ENCODE data around the gene MAPKAP1.

Gene MAPKAP1

DNA sequence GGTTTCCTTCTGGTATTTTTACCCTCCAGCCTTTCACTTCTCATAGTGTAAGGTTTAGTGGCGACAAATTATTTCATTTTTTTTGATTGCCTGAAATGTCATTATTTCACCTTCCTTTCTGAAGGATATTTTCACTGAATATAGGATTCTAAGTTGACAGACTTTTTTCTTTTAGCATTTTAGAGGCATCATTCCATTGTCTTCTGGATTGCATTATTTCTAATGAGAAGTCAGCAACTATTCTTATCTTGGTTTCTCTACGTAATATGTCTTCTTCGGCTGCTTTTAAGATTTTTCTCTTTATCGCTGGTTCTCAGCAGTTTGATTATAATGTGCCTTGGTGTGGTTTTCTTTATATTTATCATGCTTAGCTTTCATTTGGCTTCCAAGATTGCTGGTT lies 251.1 kb downstream of the MAPKAP1 start:
- H3K9me3 ChIP-seq = peaks cover 4% of the 10 kb centered on the region; the same call in 1 of the 2 replicates
- peaks cover 2% of the 10 kb centered on the region; the same call in 1 of the 2 replicates for H3K36me3 ChIP-seq (replicated peaks)
- in situ Hi-C loops (cut with MboI; ENCODE audit: low sequenced_read_pairs) = no loop called here
- no peak for DNase-seq (ENCODE audit: low spot score in 2 of 2)
- H3K4me3 ChIP-seq = no peak overlapping the region
- H3K27me3 ChIP-seq (ENCODE audit: low read depth) = no peaks in the 10 kb centered on the region
- H3K4me1 ChIP-seq = peaks cover 10% of the 10 kb centered on the region

DNA sequence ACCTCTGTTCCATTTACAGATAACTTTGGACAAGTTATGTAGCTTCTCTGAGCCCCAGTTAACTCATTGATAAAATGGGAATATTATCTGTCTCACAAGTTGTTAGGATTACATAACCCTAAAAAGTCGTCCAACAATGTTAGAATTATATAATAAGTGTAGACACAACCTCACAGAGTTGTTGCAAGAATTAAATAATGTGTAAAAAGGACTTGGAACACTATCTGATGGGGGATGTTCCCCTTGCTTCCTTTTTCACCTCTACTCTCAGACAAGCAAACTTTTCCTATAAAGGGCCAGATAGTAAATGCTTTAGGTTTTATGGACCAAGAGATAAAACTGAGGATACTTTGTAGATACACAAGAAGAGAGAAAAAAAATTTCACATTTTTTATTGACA lies 251.9 kb downstream of the MAPKAP1 start:
- H3K4me1 ChIP-seq = peaks cover 5% of the 10 kb centered on the region
- DNase-seq (ENCODE audit: low spot score in 2 of 2) = no peak
- peaks cover 2% of the 10 kb centered on the region; the same call in 1 of the 2 replicates for H3K36me3 ChIP-seq (replicated peaks)

GRCh38 chr9:125447202-125447802 lies 259.7 kb downstream of the MAPKAP1 start:
- no peaks in the 10 kb centered on the region for H3K9me3 ChIP-seq
- H3K4me1 ChIP-seq = no peaks in the 10 kb centered on the region
- H3K36me3 ChIP-seq (replicated peaks) = no peaks in the 10 kb centered on the region
- DNase-seq (ENCODE audit: low spot score in 2 of 2) = no peak
- in situ Hi-C loops (cut with MboI; ENCODE audit: low sequenced_read_pairs) = no loop called here
- no peak overlapping the region for H3K4me3 ChIP-seq
- no peaks in the 10 kb centered on the region for H3K27me3 ChIP-seq (ENCODE audit: low read depth)

More for the DNA sequence above, 251.9 kb downstream of the MAPKAP1 start:
- in situ Hi-C loops (cut with MboI; ENCODE audit: low sequenced_read_pairs) = no loop called here
- Histone ChIP-seq H3K9me3 (peaks cover 4% of the 10 kb centered on the region; the same call in 1 of the 2 replicates), H3K27me3 (ENCODE audit: low read depth) (no peaks in the 10 kb centered on the region), H3K4me3 (no peak overlapping the region)

- Histone ChIP-seq H3K27me3 (ENCODE audit: low read depth) (no peaks in the 10 kb centered on the region), H3K9me3 (no peaks in the 10 kb centered on the region), H3K4me3 (no peak overlapping the region), H3K36me3 (replicated peaks) (no peaks in the 10 kb centered on the region), H3K4me1 (no peaks in the 10 kb centered on the region)
- in situ Hi-C loops (cut with MboI; ENCODE audit: low sequenced_read_pairs) = no loop called here
- DNase-seq (ENCODE audit: low spot score in 2 of 2) = no peak
Observed at GRCh38 chr9:125446561-125447094, 260.4 kb downstream of the MAPKAP1 start.

DNA sequence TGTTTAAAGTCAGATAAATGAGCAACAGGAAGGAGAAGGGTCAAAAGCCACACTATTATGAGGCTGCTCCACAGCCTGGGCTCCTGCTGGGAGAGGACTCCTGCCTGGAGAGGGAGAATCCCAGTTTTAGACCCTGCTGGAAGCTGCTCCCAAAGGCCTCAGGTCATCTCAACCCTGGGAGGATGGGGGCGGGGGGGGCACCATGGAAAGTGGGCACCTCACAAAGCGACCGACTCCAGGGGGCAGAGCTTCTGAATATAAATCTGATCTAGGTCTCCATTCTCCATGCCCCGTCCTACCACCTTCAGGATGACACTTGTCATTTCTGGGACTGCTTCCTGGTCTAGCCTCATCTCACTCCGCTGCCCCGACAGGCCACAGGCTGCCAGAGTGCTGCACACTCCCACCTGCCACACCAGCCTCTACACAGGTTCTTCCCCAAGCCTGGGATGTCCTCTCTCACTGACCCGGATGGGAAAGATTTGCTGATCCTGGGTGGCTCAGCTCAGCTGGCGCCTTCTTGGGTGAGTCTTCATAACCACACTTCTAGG lies 262.0 kb downstream of the MAPKAP1 start:
- in situ Hi-C loops (cut with MboI; ENCODE audit: low sequenced_read_pairs) = no loop called here
- Histone ChIP-seq H3K36me3 (replicated peaks) (no peaks in the 10 kb centered on the region), H3K4me3 (no peak overlapping the region)

GRCh38 chr9:125444166-125444565 lies 262.8 kb downstream of the MAPKAP1 start:
- no peaks in the 10 kb centered on the region for H3K36me3 ChIP-seq (replicated peaks)
- in situ Hi-C loops (cut with MboI; ENCODE audit: low sequenced_read_pairs) = no loop called here
- H3K27me3 ChIP-seq (ENCODE audit: low read depth) = no peaks in the 10 kb centered on the region
- no peaks in the 10 kb centered on the region for H3K9me3 ChIP-seq
- no peak overlapping the region for H3K4me3 ChIP-seq
- DNase-seq (ENCODE audit: low spot score in 2 of 2) = no peak
- no peaks in the 10 kb centered on the region for H3K4me1 ChIP-seq

More for the DNA sequence above, 262.0 kb downstream of the MAPKAP1 start:
- Histone ChIP-seq H3K9me3 (no peaks in the 10 kb centered on the region), H3K4me1 (no peaks in the 10 kb centered on the region), H3K27me3 (ENCODE audit: low read depth) (no peaks in the 10 kb centered on the region)
- no peak for DNase-seq (ENCODE audit: low spot score in 2 of 2)

DNA sequence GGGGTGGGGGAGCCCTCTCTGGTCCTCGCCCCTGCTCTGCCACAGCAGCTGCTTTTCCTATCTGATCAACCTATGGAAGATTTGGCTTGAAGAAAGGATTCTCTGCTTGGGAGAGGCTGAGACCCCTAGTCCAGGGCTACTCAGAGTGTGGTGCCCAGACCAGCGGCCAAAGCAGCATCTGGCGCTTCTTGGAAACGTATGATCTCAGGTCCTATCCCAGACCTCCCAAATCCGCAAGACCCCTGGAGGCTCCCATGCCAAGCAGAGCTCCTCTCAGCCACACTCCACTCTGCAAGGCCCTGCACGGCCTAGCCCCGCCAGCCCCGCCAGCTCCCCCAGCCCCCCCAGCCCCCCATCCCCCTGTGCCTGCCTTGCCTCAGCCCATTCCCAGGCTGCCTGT lies 263.6 kb downstream of the MAPKAP1 start:
- DNase-seq (ENCODE audit: low spot score in 2 of 2) = no peak
- Histone ChIP-seq H3K9me3 (no peaks in the 10 kb centered on the region), H3K4me1 (no peaks in the 10 kb centered on the region), H3K4me3 (no peak overlapping the region), H3K36me3 (replicated peaks) (no peaks in the 10 kb centered on the region), H3K27me3 (ENCODE audit: low read depth) (no peaks in the 10 kb centered on the region)
- in situ Hi-C loops (cut with MboI; ENCODE audit: low sequenced_read_pairs) = no loop called here

DNA sequence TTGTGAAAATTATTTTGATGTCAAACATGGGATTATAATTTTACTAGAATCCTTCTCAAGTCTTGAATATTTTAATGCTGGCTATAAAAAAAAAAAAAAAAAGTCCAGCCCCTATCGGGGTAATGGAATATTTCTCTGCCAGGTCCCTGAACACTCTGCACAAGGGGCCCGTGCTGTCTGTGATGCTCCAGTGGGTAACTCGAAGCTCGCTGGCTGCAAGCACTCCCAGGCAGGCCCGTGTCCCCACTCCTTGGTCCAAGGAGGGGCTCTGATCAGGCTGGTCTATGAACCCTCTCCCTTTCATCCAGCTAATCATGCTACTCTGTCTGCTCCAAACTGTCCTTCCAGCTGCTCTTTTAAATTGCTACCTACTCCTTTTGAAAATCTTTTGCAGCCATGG lies 264.6 kb downstream of the MAPKAP1 start:
- no peaks in the 10 kb centered on the region for H3K36me3 ChIP-seq (replicated peaks)
- no peak for DNase-seq (ENCODE audit: low spot score in 2 of 2)
- H3K4me1 ChIP-seq = no peaks in the 10 kb centered on the region
- no peaks in the 10 kb centered on the region for H3K27me3 ChIP-seq (ENCODE audit: low read depth)
- no peak overlapping the region for H3K4me3 ChIP-seq
- no peaks in the 10 kb centered on the region for H3K9me3 ChIP-seq
- in situ Hi-C loops (cut with MboI; ENCODE audit: low sequenced_read_pairs) = no loop called here

DNA sequence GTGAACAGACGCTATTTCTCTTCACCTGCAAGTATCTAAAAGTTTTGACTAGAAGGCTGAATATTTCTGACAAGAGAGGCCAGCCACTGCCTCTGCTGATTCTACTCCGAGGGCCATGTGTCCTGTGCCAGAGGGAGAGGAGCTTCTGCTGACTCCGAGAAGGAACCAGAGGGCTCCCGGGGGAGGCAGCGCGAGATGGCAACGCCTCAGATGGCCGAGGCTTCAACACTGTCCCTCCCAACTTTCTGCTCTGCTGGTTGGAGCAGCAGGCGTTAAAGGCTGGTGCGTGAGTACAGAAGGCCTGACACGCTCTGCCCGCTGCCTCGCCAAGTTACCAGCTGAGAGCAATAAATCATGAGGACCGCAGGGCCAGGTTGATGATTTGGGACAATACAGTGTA lies 266.6 kb downstream of the MAPKAP1 start:
- H3K9me3 ChIP-seq = no peaks in the 10 kb centered on the region
- H3K36me3 ChIP-seq (replicated peaks) = no peaks in the 10 kb centered on the region
- in situ Hi-C loops (cut with MboI; ENCODE audit: low sequenced_read_pairs) = no loop called here
- DNase-seq (ENCODE audit: low spot score in 2 of 2) = no peak
- H3K4me1 ChIP-seq = no peaks in the 10 kb centered on the region
- H3K4me3 ChIP-seq = no peak overlapping the region
- no peaks in the 10 kb centered on the region for H3K27me3 ChIP-seq (ENCODE audit: low read depth)

DNA sequence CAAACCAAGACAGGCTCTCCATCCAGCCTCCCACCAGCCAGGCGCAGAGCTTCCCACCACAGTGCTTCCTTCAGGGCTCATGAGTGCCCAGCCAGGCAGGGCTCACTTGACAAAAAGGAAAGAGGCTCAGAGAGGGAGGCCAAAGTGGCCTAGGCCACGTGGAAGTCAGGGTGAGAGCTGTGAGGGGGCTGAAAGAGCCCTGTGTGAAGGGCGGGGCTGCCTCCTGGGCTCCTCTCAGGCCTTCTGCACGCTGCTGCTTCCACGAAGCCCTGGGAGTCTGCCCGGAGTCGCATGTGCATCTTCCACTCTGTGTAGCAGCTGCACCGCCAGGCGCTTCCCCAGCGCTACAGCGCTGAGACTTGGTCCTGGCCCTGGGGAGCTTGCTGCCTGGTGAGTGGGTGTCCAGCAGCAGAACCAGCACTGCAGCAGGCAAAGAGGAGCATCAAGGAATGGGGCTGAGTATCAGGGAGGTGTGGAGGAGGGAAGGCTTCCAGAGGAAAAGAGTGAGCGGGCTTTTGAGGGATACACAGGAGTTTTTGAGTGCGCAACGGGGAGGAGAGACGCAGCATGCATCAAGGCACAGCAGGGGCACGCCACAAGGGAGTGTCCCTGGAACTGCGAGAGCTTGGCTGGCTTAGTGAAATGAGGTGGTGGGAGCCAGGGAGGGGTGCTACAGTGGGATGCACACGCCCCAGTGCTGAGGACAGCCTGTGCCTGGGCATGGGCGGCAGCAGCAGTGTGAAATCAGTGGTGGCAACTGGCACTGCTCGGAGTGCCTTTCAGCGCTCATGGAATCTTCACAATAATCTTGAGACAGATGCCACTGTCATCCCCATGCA lies 267.4 kb downstream of the MAPKAP1 start:
- no peak overlapping the region for H3K4me3 ChIP-seq
- H3K9me3 ChIP-seq = no peaks in the 10 kb centered on the region
- in situ Hi-C loops (cut with MboI; ENCODE audit: low sequenced_read_pairs) = no loop called here
- no peak for DNase-seq (ENCODE audit: low spot score in 2 of 2)
- H3K36me3 ChIP-seq (replicated peaks) = no peaks in the 10 kb centered on the region
- no peaks in the 10 kb centered on the region for H3K4me1 ChIP-seq
- H3K27me3 ChIP-seq (ENCODE audit: low read depth) = no peaks in the 10 kb centered on the region

DNA sequence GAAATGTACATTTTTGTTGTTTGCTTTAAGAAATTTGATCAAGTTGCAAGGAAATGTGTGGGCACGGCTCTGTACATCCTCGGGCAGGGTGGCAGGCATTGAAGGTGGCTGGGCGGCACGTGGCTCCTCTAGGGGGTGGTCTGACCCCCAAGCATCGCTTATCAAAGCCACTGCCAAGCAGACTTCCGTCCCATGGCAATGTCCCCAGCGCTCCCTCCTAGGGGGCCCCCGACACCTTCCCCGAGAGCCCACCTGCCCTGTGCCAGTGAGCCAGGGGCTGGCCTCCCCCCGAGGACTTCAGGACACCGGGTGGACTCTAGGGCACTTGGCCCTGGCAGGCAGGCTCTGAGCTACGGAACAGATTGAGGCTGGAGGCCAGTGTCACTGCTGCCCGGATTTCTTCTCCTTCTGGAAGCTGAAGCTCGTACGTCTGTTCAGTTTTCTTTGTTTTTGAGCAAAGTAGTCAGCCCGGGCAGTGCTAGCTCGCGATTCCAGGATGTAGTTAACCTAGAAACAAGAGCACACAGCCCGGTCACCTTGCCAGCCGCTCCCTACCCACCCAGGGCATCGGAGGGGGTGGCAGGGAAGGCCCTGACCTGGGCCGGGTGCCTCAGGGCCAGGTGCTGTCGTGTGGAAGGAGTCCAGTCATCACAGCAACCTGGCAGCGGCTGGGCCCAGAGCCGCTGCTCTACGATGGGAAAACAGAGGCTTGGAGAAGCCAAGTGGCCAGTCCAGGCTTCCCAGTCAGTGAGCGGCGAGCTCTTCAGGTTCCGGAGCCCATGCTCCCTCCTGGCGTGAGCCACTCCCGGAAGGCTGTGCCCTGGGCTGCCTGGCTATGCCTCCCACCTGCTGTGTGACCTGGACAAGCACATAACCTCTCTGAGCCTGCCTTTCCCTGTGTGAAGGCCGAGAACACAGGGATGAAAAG lies 268.2 kb downstream of the MAPKAP1 start:
- Histone ChIP-seq H3K36me3 (replicated peaks) (no peaks in the 10 kb centered on the region), H3K4me3 (no peak overlapping the region), H3K9me3 (no peaks in the 10 kb centered on the region), H3K27me3 (ENCODE audit: low read depth) (no peaks in the 10 kb centered on the region), H3K4me1 (no peaks in the 10 kb centered on the region)
- in situ Hi-C loops (cut with MboI; ENCODE audit: low sequenced_read_pairs) = no loop called here
- DNase-seq (ENCODE audit: low spot score in 2 of 2) = no peak

- Histone ChIP-seq H3K4me1 (no peaks in the 10 kb centered on the region), H3K9me3 (no peaks in the 10 kb centered on the region), H3K27me3 (ENCODE audit: low read depth) (no peaks in the 10 kb centered on the region), H3K4me3 (no peak overlapping the region), H3K36me3 (replicated peaks) (no peaks in the 10 kb centered on the region)
- DNase-seq (ENCODE audit: low spot score in 2 of 2) = no peak
- in situ Hi-C loops (cut with MboI; ENCODE audit: low sequenced_read_pairs) = no loop called here
Observed at GRCh38 chr9:125437771-125438221, 269.2 kb downstream of the MAPKAP1 start.
